ENCODE measurements around the gene GOLGA8G.
"Not testable (repeated sequence)": the region's sequence is repeated elsewhere in the genome, so short reads cannot be mapped to it uniquely, and the experiment has no call there.

GRCh38 chr15:28573351-28573750 is 40.6 kb upstream of the GOLGA8G start:
- TF ChIP-seq CTCF (conservative IDR thresholded peaks at IDR 0.05 in 1 of 2, IDR thresholded peaks at IDR 0.05 in 1 of 2; ENCODE audit: low read depth in 1 of 2, low read length in 2 of 2); EZH2 (IDR thresholded peaks at IDR 0.05; ENCODE audit: low read length, missing control alignments): not testable (repeated sequence)
